HepG2 (cell line): ENCODE measurements around the gene GRHPR. TPM values are rescaled to one million over a fixed set of nuclear protein-coding genes. Genes with fewer than 3 reads are reported as not detected.

Source experiments
- DR1 ChIP-seq: sonication (generic); formaldehyde crosslinking; IDR thresholded peaks from 2 replicates; pipeline ENCODE4 v1.8.0; 2021; ENCODE audit warnings: mild to moderate bottlenecking, missing genetic modification reagents, inconsistent platforms
- IRF1 ChIP-seq: sonication (generic); formaldehyde crosslinking; IDR thresholded peaks from 2 replicates; pipeline ENCODE4 v1.4.0; 2020; ENCODE audit warnings: low read depth, mild to moderate bottlenecking, missing genetic modification reagents
- KLF15 ChIP-seq: sonication (generic); formaldehyde crosslinking; IDR thresholded peaks from 2 replicates; pipeline ENCODE4 v1.8.1; 2023; ENCODE audit warnings: borderline replicate concordance, mild to moderate bottlenecking, inconsistent platforms, missing genetic modification reagents, mixed read lengths
- SNAI1 ChIP-seq: sonication (generic); formaldehyde crosslinking; IDR thresholded peaks from 2 replicates; pipeline ENCODE4 v1.5.0; 2020; ENCODE audit warnings: mild to moderate bottlenecking, missing genetic modification reagents, borderline replicate concordance
- SNAPC2 ChIP-seq: sonication (generic); formaldehyde crosslinking; IDR thresholded peaks from 2 replicates; pipeline ENCODE4 v1.8.1; 2022; ENCODE audit warnings: mild to moderate bottlenecking, missing genetic modification reagents
- SRSF9 ChIP-seq: fragments of 200-400 bp; formaldehyde crosslinking; IDR thresholded peaks from 2 replicates; pipeline ENCODE4 v1.6.1; 2018; ENCODE audit warnings: borderline replicate concordance, mild to moderate bottlenecking, low read depth, low read length; ENCODE audit not compliant: insufficient read depth, poor library complexity, severe bottlenecking
- ZBTB40 ChIP-seq, 2 experiments: fragments of 450-650 bp in 1 of 2; sonication (generic) in 1 of 2; formaldehyde crosslinking in 1 of 2; IDR thresholded peaks; 2 replicates each; pipeline versions ENCODE4 v1.6.1 to v1.8.0; 2016 to 2022; ENCODE audit warnings: antibody characterized with exemption in 1 of 2, mild to moderate bottlenecking in 1 of 2, missing genetic modification reagents in 1 of 2
- ZNF256 ChIP-seq: sonication (generic); formaldehyde crosslinking; conservative IDR thresholded peaks from 2 replicates; pipeline ENCODE4 v1.4.0; 2020; ENCODE audit warnings: missing genetic modification reagents
- ZNF326 ChIP-seq: sonication (generic); formaldehyde crosslinking; IDR thresholded peaks from 2 replicates; pipeline ENCODE4 v1.4.0; 2020; ENCODE audit warnings: missing genetic modification reagents, borderline replicate concordance
- ZNF484 ChIP-seq: sonication (generic); formaldehyde crosslinking; IDR thresholded peaks from 2 replicates; pipeline ENCODE4 v1.5.1; 2020; ENCODE audit warnings: mild to moderate bottlenecking, low read depth, missing genetic modification reagents, borderline replicate concordance
- ZNF556 ChIP-seq: sonication (generic); formaldehyde crosslinking; IDR thresholded peaks from 2 replicates; pipeline ENCODE4 v1.4.0; 2020; ENCODE audit warnings: mild to moderate bottlenecking, missing genetic modification reagents, borderline replicate concordance
- polyA plus RNA-seq, 8 experiments: library from polyadenylated mRNA; depleted of rRNA in 3 of 8; stranded (reverse) in 7 of 8; unstranded in 1 of 8; fragments of >200 nt; fragmentation: Illumina TruSeq in 4 of 8; extraction: Trizol in 4 of 8; gene quantifications; 2 replicates each; pipeline versions ENCODE4 v1.2.1 to v1.2.3, GENCODE V29; 2011 to 2016; ENCODE audit warnings: low read depth in 4 of 8, missing spikeins in 1 of 8, mixed read lengths in 1 of 8; ENCODE audit not compliant: insufficient read depth in 1 of 8
- total RNA-seq, 5 experiments: library from RNA; depleted of rRNA; stranded (reverse); fragments of >200 nt; fragmentation: Illumina TruSeq; extraction: Trizol; gene quantifications; 2 replicates each; pipeline ENCODE4 v1.2.3, GENCODE V29; 2016; ENCODE audit warnings: low read depth in 1 of 5
- TF ChIP-seq, protein P1 (sequence below): sonication (generic); formaldehyde crosslinking; IDR thresholded peaks from 2 replicates; pipeline ENCODE4 v1.4.0; 2020; ENCODE audit warnings: missing genetic modification reagents
- TF ChIP-seq, protein P2 (sequence below): sonication (generic); formaldehyde crosslinking; IDR thresholded peaks from 2 replicates; pipeline ENCODE4 v1.4.0; 2020; ENCODE audit warnings: mild to moderate bottlenecking, missing genetic modification reagents, borderline replicate concordance

GRHPR gene
- total and polyA plus RNA-seq, 2 of the 13 experiments (the other 11 are each of a cell fraction or from before 2014, with no cell fraction given): 113 to 115 TPM

DNA sequence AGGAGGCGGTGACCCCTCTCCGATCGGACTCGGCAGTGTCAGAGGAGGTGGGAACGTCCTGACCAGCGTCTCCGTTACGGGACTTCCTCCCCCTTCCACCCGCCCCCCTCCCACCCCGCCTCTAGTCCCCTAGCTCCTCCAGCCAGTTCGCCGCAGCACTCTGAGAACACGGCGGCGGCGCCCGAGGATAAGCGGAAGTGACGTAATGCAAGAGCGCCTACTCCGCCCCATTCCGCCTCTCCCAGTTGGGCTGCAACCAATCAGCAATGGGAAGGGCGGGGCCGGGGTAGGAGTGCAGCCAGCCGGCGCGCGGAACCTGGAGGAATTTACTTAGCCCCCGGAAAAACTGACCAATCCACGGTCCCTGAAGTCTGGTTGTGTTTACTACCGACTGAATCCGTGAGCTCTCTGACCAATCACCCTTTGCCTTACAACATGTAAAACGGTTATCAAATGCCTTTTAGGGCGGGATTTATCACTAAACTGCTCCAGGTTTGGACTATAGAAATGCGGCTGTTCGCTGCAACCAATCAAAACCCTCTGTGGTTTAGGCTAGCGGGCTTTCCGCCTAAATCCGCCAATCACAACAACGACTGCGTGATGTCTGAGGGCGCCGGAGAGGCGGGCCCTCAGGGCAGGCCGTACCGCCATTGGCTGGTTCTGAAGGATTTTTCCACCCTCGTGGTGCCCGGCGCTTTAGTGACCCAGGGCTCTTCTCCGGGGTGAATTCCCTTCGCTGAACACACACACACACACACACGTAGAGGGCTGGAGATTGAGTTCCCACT is 42.9 kb downstream of the GRHPR start, which contains the start of gene ZBTB5 (continued):
- peak; percentile 28; the same call in 1 of the 2 replicates for TF ChIP-seq ZBTB40 (IDR thresholded peaks at IDR 0.05)
- TF ChIP-seq ZBTB40 (CRISPR knock-in tag; IDR thresholded peaks at IDR 0.05): no peak
- TF ChIP-seq, protein P1, sequence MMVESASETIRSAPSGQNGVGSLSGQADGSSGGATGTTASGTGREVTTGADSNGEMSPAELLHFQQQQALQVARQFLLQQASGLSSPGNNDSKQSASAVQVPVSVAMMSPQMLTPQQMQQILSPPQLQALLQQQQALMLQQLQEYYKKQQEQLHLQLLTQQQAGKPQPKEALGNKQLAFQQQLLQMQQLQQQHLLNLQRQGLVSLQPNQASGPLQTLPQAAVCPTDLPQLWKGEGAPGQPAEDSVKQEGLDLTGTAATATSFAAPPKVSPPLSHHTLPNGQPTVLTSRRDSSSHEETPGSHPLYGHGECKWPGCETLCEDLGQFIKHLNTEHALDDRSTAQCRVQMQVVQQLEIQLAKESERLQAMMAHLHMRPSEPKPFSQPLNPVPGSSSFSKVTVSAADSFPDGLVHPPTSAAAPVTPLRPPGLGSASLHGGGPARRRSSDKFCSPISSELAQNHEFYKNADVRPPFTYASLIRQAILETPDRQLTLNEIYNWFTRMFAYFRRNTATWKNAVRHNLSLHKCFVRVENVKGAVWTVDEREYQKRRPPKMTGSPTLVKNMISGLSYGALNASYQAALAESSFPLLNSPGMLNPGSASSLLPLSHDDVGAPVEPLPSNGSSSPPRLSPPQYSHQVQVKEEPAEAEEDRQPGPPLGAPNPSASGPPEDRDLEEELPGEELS (CRISPR knock-in tag): no peak
- no peak for TF ChIP-seq ZNF484 (CRISPR knock-in tag)
- no peak for TF ChIP-seq ZNF256 (CRISPR knock-in tag)
- TF ChIP-seq IRF1: no peak
- TF ChIP-seq KLF15 (CRISPR knock-in tag): no peak
- no peak for TF ChIP-seq ZNF326 (CRISPR knock-in tag)
- TF ChIP-seq SNAI1 (CRISPR knock-in tag): no peak
- no peak for TF ChIP-seq SRSF9
- TF ChIP-seq, protein P2, sequence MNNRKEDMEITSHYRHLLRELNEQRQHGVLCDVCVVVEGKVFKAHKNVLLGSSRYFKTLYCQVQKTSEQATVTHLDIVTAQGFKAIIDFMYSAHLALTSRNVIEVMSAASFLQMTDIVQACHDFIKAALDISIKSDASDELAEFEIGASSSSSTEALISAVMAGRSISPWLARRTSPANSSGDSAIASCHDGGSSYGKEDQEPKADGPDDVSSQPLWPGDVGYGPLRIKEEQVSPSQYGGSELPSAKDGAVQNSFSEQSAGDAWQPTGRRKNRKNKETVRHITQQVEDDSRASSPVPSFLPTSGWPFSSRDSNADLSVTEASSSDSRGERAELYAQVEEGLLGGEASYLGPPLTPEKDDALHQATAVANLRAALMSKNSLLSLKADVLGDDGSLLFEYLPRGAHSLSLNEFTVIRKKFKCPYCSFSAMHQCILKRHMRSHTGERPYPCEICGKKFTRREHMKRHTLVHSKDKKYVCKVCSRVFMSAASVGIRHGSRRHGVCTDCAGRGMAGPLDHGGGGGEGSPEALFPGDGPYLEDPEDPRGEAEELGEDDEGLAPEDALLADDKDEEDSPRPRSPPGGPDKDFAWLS: no peak
- TF ChIP-seq ZNF556 (CRISPR knock-in tag): no peak
- no peak for TF ChIP-seq SNAPC2
- TF ChIP-seq DR1 (CRISPR knock-in tag): peak; percentile 69; the same call in 1 of the 2 replicates
